K562 (cell line): Measurements from ENCODE around the gene ARNT2. TPM values are rescaled to one million over a fixed set of nuclear protein-coding genes. Genes with fewer than 3 reads are reported as not detected.

Source experiments
- ATAC-seq: fragments of 200-7000 bp; cut with Tn5 transposase; 3 replicates; pipeline ENCODE4 v1.9.1; 2020; ENCODE audit warnings: moderate library complexity
- BruUV-seq: library from RNA; stranded (reverse); fragments of 400-500 nt; replicated peaks from 2 replicates; lab custom pipeline; 2021; lab: Mats Ljungman, UMichigan
- CTCF ChIA-PET: fragments of 300-600 bp; formaldehyde crosslinking; extraction: SDS; loops from one replicate; lab custom pipeline; 2021; ENCODE audit warnings: low intra/inter-chr PET ratio; lab: Yijun Ruan, JAX
- POLR2A ChIA-PET: fragments of 300-600, 350-650 bp; sonication (Branson Sonifier 250); formaldehyde crosslinking; extraction: SDS; loops from one replicate; lab custom pipeline; 2021; ENCODE audit warnings: antibody characterized with exemption, inconsistent platforms; lab: Yijun Ruan, JAX
- DNase-seq, 4 experiments: peaks; one replicate each; pipeline versions ENCODE4 v3.0.0 to v3.0.0-alpha.2; 2011 to 2018; ENCODE audit warnings: low spot score in 3 of 4, mixed read lengths in 3 of 4; ENCODE audit errors: extremely low read depth in 1 of 4
- FAIRE-seq: peaks from 2 replicates; lab custom pipeline; 2011; peaks lifted over from hg19 to GRCh38; lab: Jason Lieb, UNC
- H2AFZ ChIP-seq: 2 replicates; pipeline ENCODE4 v1.6.0; 2011; ENCODE audit warnings: low read depth, low read length, control low read depth, inconsistent platforms
- H3K27ac ChIP-seq: fragments of 200-600 bp; 3 replicates; pipeline ENCODE4 v1.8.0; 2011; ENCODE audit warnings: low read depth, mild to moderate bottlenecking, control low read depth, inconsistent platforms, low read length, moderate library complexity, mixed read lengths; ENCODE audit errors: extremely low read depth
- H3K27me3 ChIP-seq, 2 experiments: fragments of 300-600 bp in 1 of 2; 2 replicates in 1 of 2; 3 replicates in 1 of 2; pipeline versions ENCODE4 v1.6.0 to v1.8.0; 2011; ENCODE audit warnings: inconsistent platforms in 2 of 2, low read length in 2 of 2, mild to moderate bottlenecking in 1 of 2, mixed read lengths in 1 of 2, moderate library complexity in 1 of 2; ENCODE audit not compliant: control insufficient read depth in 2 of 2, insufficient read depth in 2 of 2
- H3K36me3 ChIP-seq: fragments of 300-600 bp; 3 replicates; pipeline ENCODE4 v1.8.0; 2011; ENCODE audit warnings: mild to moderate bottlenecking, low read length, inconsistent platforms; ENCODE audit not compliant: control insufficient read depth, insufficient read depth
- H3K4me1 ChIP-seq, 2 experiments: fragments of 200-600 bp in 1 of 2; replicated peaks in 1 of 2; 2 replicates in 1 of 2; 3 replicates in 1 of 2; pipeline versions ENCODE4 v1.5.1 to v1.8.0; 2011; ENCODE audit warnings: inconsistent platforms in 2 of 2, low read length in 2 of 2, mild to moderate bottlenecking in 1 of 2, mixed read lengths in 1 of 2, moderate library complexity in 1 of 2; ENCODE audit not compliant: control insufficient read depth in 2 of 2, insufficient read depth in 2 of 2
- H3K4me2 ChIP-seq: 2 replicates; pipeline ENCODE4 v1.6.1; 2011; ENCODE audit warnings: low read length, control low read depth, inconsistent platforms, mixed read lengths; ENCODE audit not compliant: insufficient read depth
- H3K4me3 ChIP-seq: fragments of 200-600 bp; sonication (generic), shearing (Covaris generic); 2 replicates; pipeline ENCODE4 v1.5.1; 2016; ENCODE audit warnings: control low read depth, inconsistent platforms
- H3K79me2 ChIP-seq: fragments of 200-600 bp; 3 replicates; pipeline ENCODE4 v1.8.0; 2011; ENCODE audit warnings: low read length, inconsistent platforms; ENCODE audit not compliant: control insufficient read depth, insufficient read depth
- H3K9ac ChIP-seq, 2 experiments: 2 replicates each; pipeline versions ENCODE4 v1.6.0 to v1.6.1; 2011; ENCODE audit warnings: low read depth in 2 of 2, low read length in 2 of 2, control low read depth in 1 of 2, inconsistent platforms in 1 of 2, mild to moderate bottlenecking in 1 of 2, mixed read lengths in 1 of 2; ENCODE audit not compliant: insufficient read depth in 1 of 2
- H3K9me1 ChIP-seq: one replicate; pipeline ENCODE4 v1.6.0; 2011; ENCODE audit warnings: inconsistent platforms, mild to moderate bottlenecking, low read length, moderate library complexity; ENCODE audit not compliant: control insufficient read depth, insufficient read depth
- H3K9me3 ChIP-seq: replicated peaks from 2 replicates; pipeline ENCODE4 v1.5.1; 2011; ENCODE audit warnings: low read depth, low read length, inconsistent platforms; ENCODE audit not compliant: control insufficient read depth, insufficient read depth
- H4K20me1 ChIP-seq: replicated peaks from 2 replicates; pipeline ENCODE4 v1.6.1; 2011; ENCODE audit warnings: low read length, inconsistent platforms, mixed read lengths; ENCODE audit not compliant: control insufficient read depth, insufficient read depth
- BRD4 ChIP-seq: fragments of 200-600 bp; sonication (generic); IDR thresholded peaks from 2 replicates; pipeline ENCODE4 v1.6.1; 2017; ENCODE audit warnings: inconsistent platforms
- FOXJ2 ChIP-seq: fragments of 200-800 bp; sonication (Bioruptor generic); IDR thresholded peaks from 2 replicates; pipeline ENCODE4 v1.6.1; 2016; ENCODE audit warnings: missing genetic modification characterization, missing compliant biosample characterization
- HSF4 ChIP-seq: fragments of 250-450 bp; sonication (Bioruptor Pico); IDR thresholded peaks from 2 replicates; pipeline ENCODE4 v2.1.2; 2022; ENCODE audit warnings: mild to moderate bottlenecking, moderate library complexity, borderline replicate concordance
- MTA3 ChIP-seq: fragments of 450-650 bp; formaldehyde crosslinking; IDR thresholded peaks from 2 replicates; pipeline ENCODE4 v1.6.1; 2017; ENCODE audit warnings: mild to moderate bottlenecking, borderline replicate concordance
- NCOA2 ChIP-seq, 2 experiments: fragments of 450-650 bp; IDR thresholded peaks; 2 replicates each; pipeline ENCODE4 v1.6.1; 2018; ENCODE audit warnings: mild to moderate bottlenecking in 2 of 2, moderate library complexity in 1 of 2; ENCODE audit not compliant: partially characterized antibody in 2 of 2
- RHOXF2B ChIP-seq: fragments of 250-450 bp; sonication (Bioruptor Pico); conservative IDR thresholded peaks from 2 replicates; pipeline ENCODE4 v1.5.1; 2021
- SMAD4 ChIP-seq: fragments of 250-450 bp; sonication (Bioruptor Pico); conservative IDR thresholded peaks from 2 replicates; pipeline ENCODE4 v1.8.0; 2021; ENCODE audit warnings: inconsistent platforms, mild to moderate bottlenecking, moderate library complexity
- ZNF165 ChIP-seq: fragments of 250-450 bp; sonication (Bioruptor Pico); IDR thresholded peaks from 2 replicates; pipeline ENCODE4 v1.4.0; 2020; ENCODE audit warnings: borderline replicate concordance
- ZNF695 ChIP-seq: fragments of 450-650 bp; formaldehyde crosslinking; IDR thresholded peaks from 2 replicates; pipeline ENCODE4 v1.4.0; 2020; ENCODE audit warnings: mild to moderate bottlenecking, moderate library complexity
- ZNF75A ChIP-seq: fragments of 450-650 bp; formaldehyde crosslinking; IDR thresholded peaks from 2 replicates; pipeline ENCODE4 v1.4.0; 2020; ENCODE audit warnings: mild to moderate bottlenecking
- WGBS: fragments of 100-300 bp; shearing (Covaris generic); methylation state at CpG from one replicate; pipeline ENCODE4 v1.1.6; 2016; ENCODE audit warnings: low coverage, mixed read lengths; ENCODE audit not compliant: insufficient coverage; ENCODE audit errors: missing lambda C conversion rate; 5-methylcytosine and 5-hydroxymethylcytosine counted together
- in situ Hi-C: fragments of 300-500 bp; cut with MboI; formaldehyde crosslinking; loops from 4 replicates; pipeline ENCODE4 v1.15.0; 2018; ENCODE audit warnings: inconsistent platforms, mixed read lengths
- intact Hi-C: fragments of 100-400 bp; cut with micrococcal nuclease; formaldehyde crosslinking; loops from 2 replicates; pipeline ENCODE4 v1.14.2; 2022
- polyA plus RNA-seq, 8 experiments: library from polyadenylated mRNA; depleted of rRNA in 4 of 8; stranded (reverse) in 5 of 8; unstranded in 3 of 8; fragments of >200 nt; fragmentation: Nextera tagmentation in 2 of 8; fragmentation: Illumina TruSeq in 1 of 8; extraction: Ambion mirVana in 2 of 8; extraction: Trizol in 1 of 8; gene quantifications; 2 replicates each; pipeline versions ENCODE4 v1.2.1 to v1.2.3, GENCODE V29; 2011 to 2014; ENCODE audit warnings: inconsistent platforms in 1 of 8, missing spikeins in 1 of 8
- total RNA-seq, 7 experiments: library from RNA; depleted of rRNA in 6 of 7; stranded (reverse); fragments of >200 nt in 6 of 7; fragmentation: Illumina TruSeq in 2 of 7; extraction: Trizol in 2 of 7; gene quantifications; 2 replicates each; pipeline versions ENCODE4 v1.2.1 to v1.2.3, GENCODE V29; 2011 to 2021; ENCODE audit warnings: low replicate concordance in 1 of 7
- TF ChIP-seq, protein P1 (sequence below): fragments of 450-650 bp; formaldehyde crosslinking; IDR thresholded peaks from 2 replicates; pipeline ENCODE4 v1.4.0; 2020; ENCODE audit warnings: mild to moderate bottlenecking
- TF ChIP-seq, protein P2 (sequence below): fragments of 450-650 bp; IDR thresholded peaks from 2 replicates; pipeline ENCODE4 v1.6.1; 2017; ENCODE audit warnings: mild to moderate bottlenecking, moderate library complexity
- TF ChIP-seq, protein P3 (sequence below): fragments of 150-350 bp; conservative IDR thresholded peaks from 2 replicates; pipeline ENCODE4 v1.6.1; 2014; ENCODE audit warnings: low read length
- TF ChIP-seq, protein P4 (sequence below), 2 experiments: fragments of 450-650 bp; conservative IDR thresholded peaks; 2 replicates each; pipeline ENCODE4 v1.6.1; 2017; ENCODE audit warnings: mild to moderate bottlenecking in 2 of 2, moderate library complexity in 2 of 2

Gene ARNT2
- total and polyA plus RNA-seq, 9 of the 15 experiments (the other 6 are each of a cell fraction or from before 2014, with no cell fraction given), result 0.01 TPM; not detected in 8

DNA sequence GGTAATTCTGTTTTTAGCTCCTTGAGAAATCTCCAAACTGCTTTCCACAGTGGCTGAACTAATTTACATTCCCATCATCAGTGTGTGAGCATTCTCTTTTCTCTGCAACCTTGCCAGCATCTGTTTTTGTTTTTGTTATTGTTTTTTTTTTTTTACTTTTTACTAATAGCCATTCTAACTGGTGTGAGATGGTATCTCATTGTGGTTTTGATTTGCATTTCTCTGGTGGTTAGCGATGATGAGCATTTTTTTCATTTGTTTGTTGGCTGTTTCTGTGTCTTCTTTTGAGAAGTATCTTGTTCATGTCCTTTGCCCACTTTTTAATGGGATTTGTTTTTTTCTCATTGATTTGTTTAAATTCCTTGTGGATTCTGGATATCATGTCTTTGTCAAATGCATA lies 161.2 kb downstream of the ARNT2 start:
- ATAC-seq, result no peak
- TF ChIP-seq ZNF165 (CRISPR knock-in tag) (no peak), ZNF695 (CRISPR knock-in tag) (no peak), RHOXF2B (CRISPR knock-in tag) (no peak), HSF4 (CRISPR knock-in tag) (no peak), SMAD4 (CRISPR knock-in tag) (no peak), NCOA2 (IDR thresholded peaks at IDR 0.05; ENCODE audit: partially characterized antibody in 2 of 2) (no peak), ZNF75A (CRISPR knock-in tag) (no peak), FOXJ2 (tag) (no peak), BRD4 (no peak), MTA3 (no peak)
- TF ChIP-seq, protein P1, sequence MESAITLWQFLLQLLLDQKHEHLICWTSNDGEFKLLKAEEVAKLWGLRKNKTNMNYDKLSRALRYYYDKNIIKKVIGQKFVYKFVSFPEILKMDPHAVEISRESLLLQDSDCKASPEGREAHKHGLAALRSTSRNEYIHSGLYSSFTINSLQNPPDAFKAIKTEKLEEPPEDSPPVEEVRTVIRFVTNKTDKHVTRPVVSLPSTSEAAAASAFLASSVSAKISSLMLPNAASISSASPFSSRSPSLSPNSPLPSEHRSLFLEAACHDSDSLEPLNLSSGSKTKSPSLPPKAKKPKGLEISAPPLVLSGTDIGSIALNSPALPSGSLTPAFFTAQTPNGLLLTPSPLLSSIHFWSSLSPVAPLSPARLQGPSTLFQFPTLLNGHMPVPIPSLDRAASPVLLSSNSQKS (CRISPR knock-in tag), result no peak
- TF ChIP-seq, protein P2, sequence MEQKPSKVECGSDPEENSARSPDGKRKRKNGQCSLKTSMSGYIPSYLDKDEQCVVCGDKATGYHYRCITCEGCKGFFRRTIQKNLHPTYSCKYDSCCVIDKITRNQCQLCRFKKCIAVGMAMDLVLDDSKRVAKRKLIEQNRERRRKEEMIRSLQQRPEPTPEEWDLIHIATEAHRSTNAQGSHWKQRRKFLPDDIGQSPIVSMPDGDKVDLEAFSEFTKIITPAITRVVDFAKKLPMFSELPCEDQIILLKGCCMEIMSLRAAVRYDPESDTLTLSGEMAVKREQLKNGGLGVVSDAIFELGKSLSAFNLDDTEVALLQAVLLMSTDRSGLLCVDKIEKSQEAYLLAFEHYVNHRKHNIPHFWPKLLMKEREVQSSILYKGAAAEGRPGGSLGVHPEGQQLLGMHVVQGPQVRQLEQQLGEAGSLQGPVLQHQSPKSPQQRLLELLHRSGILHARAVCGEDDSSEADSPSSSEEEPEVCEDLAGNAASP, result no peak
- TF ChIP-seq, protein P3, sequence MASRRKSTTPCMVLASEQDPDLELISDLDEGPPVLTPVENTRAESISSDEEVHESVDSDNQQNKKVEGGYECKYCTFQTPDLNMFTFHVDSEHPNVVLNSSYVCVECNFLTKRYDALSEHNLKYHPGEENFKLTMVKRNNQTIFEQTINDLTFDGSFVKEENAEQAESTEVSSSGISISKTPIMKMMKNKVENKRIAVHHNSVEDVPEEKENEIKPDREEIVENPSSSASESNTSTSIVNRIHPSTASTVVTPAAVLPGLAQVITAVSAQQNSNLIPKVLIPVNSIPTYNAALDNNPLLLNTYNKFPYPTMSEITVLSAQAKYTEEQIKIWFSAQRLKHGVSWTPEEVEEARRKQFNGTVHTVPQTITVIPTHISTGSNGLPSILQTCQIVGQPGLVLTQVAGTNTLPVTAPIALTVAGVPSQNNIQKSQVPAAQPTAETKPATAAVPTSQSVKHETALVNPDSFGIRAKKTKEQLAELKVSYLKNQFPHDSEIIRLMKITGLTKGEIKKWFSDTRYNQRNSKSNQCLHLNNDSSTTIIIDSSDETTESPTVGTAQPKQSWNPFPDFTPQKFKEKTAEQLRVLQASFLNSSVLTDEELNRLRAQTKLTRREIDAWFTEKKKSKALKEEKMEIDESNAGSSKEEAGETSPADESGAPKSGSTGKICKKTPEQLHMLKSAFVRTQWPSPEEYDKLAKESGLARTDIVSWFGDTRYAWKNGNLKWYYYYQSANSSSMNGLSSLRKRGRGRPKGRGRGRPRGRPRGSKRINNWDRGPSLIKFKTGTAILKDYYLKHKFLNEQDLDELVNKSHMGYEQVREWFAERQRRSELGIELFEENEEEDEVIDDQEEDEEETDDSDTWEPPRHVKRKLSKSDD, result no peak
- TF ChIP-seq, protein P4, sequence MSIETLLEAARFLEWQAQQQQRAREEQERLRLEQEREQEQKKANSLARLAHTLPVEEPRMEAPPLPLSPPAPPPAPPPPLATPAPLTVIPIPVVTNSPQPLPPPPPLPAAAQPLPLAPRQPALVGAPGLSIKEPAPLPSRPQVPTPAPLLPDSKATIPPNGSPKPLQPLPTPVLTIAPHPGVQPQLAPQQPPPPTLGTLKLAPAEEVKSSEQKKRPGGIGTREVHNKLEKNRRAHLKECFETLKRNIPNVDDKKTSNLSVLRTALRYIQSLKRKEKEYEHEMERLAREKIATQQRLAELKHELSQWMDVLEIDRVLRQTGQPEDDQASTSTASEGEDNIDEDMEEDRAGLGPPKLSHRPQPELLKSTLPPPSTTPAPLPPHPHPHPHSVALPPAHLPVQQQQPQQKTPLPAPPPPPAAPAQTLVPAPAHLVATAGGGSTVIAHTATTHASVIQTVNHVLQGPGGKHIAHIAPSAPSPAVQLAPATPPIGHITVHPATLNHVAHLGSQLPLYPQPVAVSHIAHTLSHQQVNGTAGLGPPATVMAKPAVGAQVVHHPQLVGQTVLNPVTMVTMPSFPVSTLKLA (conservative IDR thresholded peaks at IDR 0.05), result no peak

More for the DNA sequence above, 161.2 kb downstream of the ARNT2 start:
- ChIA-PET CTCF (no interaction called here), POLR2A (interaction anchor here (0.7 to 2.1 kb wide), 2 partner anchors 11 to 140 kb away, joined by 4 to 6 read pairs; no protein-coding TSS in a partner anchor)
- intact Hi-C loops (no loop called here), in situ Hi-C loops (no loop called here)
- H3K9me3 ChIP-seq, result no peaks in the 10 kb centered on the region
- peaks cover 4% of the 10 kb centered on the region for H3K9me1 ChIP-seq
- H3K36me3 ChIP-seq, result no peaks in the 10 kb centered on the region
- BruUV-seq, result no TSS peak
- DNase-seq, result no peak
- no peak overlapping the region for H3K4me2 ChIP-seq
- no peak for FAIRE-seq
- H3K4me3 ChIP-seq, result no peak overlapping the region
- H4K20me1 ChIP-seq, result peaks cover 4% of the 10 kb centered on the region
- H3K27me3 ChIP-seq, result peaks cover 4 to 40% of the 10 kb centered on the region in 2 experiments; a peak in 4 of 5 replicates
- no peak overlapping the region for H3K27ac ChIP-seq
- H3K4me1 ChIP-seq, result peaks cover 0 to 10% of the 10 kb centered on the region in 2 experiments; a peak in 3 of 5 replicates
- H3K9ac ChIP-seq, result no peak overlapping the region
- no peak overlapping the region for H2AFZ ChIP-seq
- no peaks in the 10 kb centered on the region for H3K79me2 ChIP-seq
- WGBS, result 7% methylated on average over 1 of the region's 1 CpG
